Measurements from ENCODE around the gene PIF1.

PIF1 gene

GRCh38 chr15:64825431-64826294, at the start of gene PIF1:
PIF1 (minus strand) TSS chr15:64825647; CDS start chr15:64824335, 1,312 bp downstream.
- DNase-seq (ENCODE audit: low spot score) = peak; percentile 96

GRCh38 chr15:64870353-64870752, 44.9 kb upstream of the PIF1 start:
- DNase-seq (ENCODE audit: low spot score) = no peak

- no peak for DNase-seq (ENCODE audit: low spot score)
Observed at GRCh38 chr15:64869501-64869900, 44.1 kb upstream of the PIF1 start.

- DNase-seq (ENCODE audit: low spot score) = no peak
Observed at GRCh38 chr15:64865998-64866520, 40.6 kb upstream of the PIF1 start.

- DNase-seq (ENCODE audit: low spot score) = no peak
Observed at GRCh38 chr15:64865126-64865997, 39.9 kb upstream of the PIF1 start.

GRCh38 chr15:64864068-64864467, 38.6 kb upstream of the PIF1 start:
- no peak for DNase-seq (ENCODE audit: low spot score)

- no peak for DNase-seq (ENCODE audit: low spot score)
Observed at GRCh38 chr15:64862408-64862807, 37.0 kb upstream of the PIF1 start.

- no peak for DNase-seq (ENCODE audit: low spot score)
Observed at GRCh38 chr15:64861960-64862359, 36.5 kb upstream of the PIF1 start.

GRCh38 chr15:64861331-64861730, 35.9 kb upstream of the PIF1 start:
- no peak for DNase-seq (ENCODE audit: low spot score)

GRCh38 chr15:64859226-64859625, 33.8 kb upstream of the PIF1 start:
- DNase-seq (ENCODE audit: low spot score) = no peak

- DNase-seq (ENCODE audit: low spot score) = no peak
Observed at GRCh38 chr15:64858021-64858575, 32.7 kb upstream of the PIF1 start.

- no peak for DNase-seq (ENCODE audit: low spot score)
Observed at GRCh38 chr15:64857421-64857820, 32.0 kb upstream of the PIF1 start.

- no peak for DNase-seq (ENCODE audit: low spot score)
Observed at GRCh38 chr15:64856429-64857145, 31.1 kb upstream of the PIF1 start.

- no peak for DNase-seq (ENCODE audit: low spot score)
Observed at GRCh38 chr15:64855205-64855975, 29.9 kb upstream of the PIF1 start.

- DNase-seq (ENCODE audit: low spot score) = no peak
Observed at GRCh38 chr15:64854526-64854925, 29.1 kb upstream of the PIF1 start.

GRCh38 chr15:64854041-64854440, 28.6 kb upstream of the PIF1 start:
- DNase-seq (ENCODE audit: low spot score) = no peak

- DNase-seq (ENCODE audit: low spot score) = no peak
Observed at GRCh38 chr15:64851503-64851840, 26.0 kb upstream of the PIF1 start.

- DNase-seq (ENCODE audit: low spot score) = no peak
Observed at GRCh38 chr15:64850778-64851502, 25.5 kb upstream of the PIF1 start.

- DNase-seq (ENCODE audit: low spot score) = no peak
Observed at GRCh38 chr15:64847876-64848716, 22.6 kb upstream of the PIF1 start.
